H1 (cell line): ENCODE data around the gene KNOP1. TPM values are rescaled to one million over a fixed set of nuclear protein-coding genes. Genes with fewer than 3 reads are reported as not detected.
A peak's percentile ranks its signal among the peaks of the same experiment; 100 is the strongest.

Source experiments
- ATF3 ChIP-seq: IDR thresholded peaks from 2 replicates; pipeline ENCODE4 v1.6.1; 2011; ENCODE audit warnings: low read depth, mild to moderate bottlenecking, low read length; ENCODE audit not compliant: insufficient read depth
- BACH1 ChIP-seq: IDR thresholded peaks from 2 replicates; pipeline ENCODE4 v1.6.1; 2012; ENCODE audit warnings: low read length, improper control_type of control experiment
- BRCA1 ChIP-seq: IDR thresholded peaks from 2 replicates; pipeline ENCODE4 v1.6.1; 2012; ENCODE audit warnings: low read depth, low read length, improper control_type of control experiment
- CBX5 ChIP-seq: fragments of 300-800, 300-1000 bp; sonication (generic); IDR thresholded peaks from 2 replicates; pipeline ENCODE4 v1.7.1; 2016; ENCODE audit warnings: antibody characterized with exemption, low read length, low read depth
- CBX8 ChIP-seq: fragments of 300-800, 300-1000 bp; sonication (generic); IDR thresholded peaks from 2 replicates; pipeline ENCODE4 v1.7.1; 2016; ENCODE audit warnings: low read depth, low read length, borderline replicate concordance
- E2F6 ChIP-seq: IDR thresholded peaks from 2 replicates; pipeline ENCODE4 v1.6.1; 2012; ENCODE audit warnings: inconsistent platforms
- JUN ChIP-seq: IDR thresholded peaks from 2 replicates; pipeline ENCODE4 v1.6.1; 2011; ENCODE audit warnings: low read depth, mild to moderate bottlenecking, improper control_type of control experiment, low read length
- KDM1A ChIP-seq: fragments of 200-600, 300-600 bp; sonication (generic); IDR thresholded peaks from 2 replicates; pipeline ENCODE4 v1.7.1; 2016; ENCODE audit warnings: mild to moderate bottlenecking, low read length, borderline replicate concordance
- MAFK ChIP-seq: IDR thresholded peaks from 2 replicates; pipeline ENCODE4 v1.6.1; 2012; ENCODE audit warnings: low read depth, mild to moderate bottlenecking, improper control_type of control experiment, low read length
- NRF1 ChIP-seq: IDR thresholded peaks from 2 replicates; pipeline ENCODE4 v1.6.1; 2011; ENCODE audit warnings: mild to moderate bottlenecking, low read depth, low read length, improper control_type of control experiment
- POLR2AphosphoS5 ChIP-seq: IDR thresholded peaks from 2 replicates; pipeline ENCODE4 v1.6.1; 2011; ENCODE audit warnings: low read depth, low read length
- RBBP5 ChIP-seq: IDR thresholded peaks from 2 replicates; pipeline ENCODE4 v1.7.1; 2012; ENCODE audit warnings: low read depth, mild to moderate bottlenecking, inconsistent platforms, low read length, moderate library complexity, borderline replicate concordance
- SIN3A ChIP-seq, 2 experiments: IDR thresholded peaks in 1 of 2; conservative IDR thresholded peaks in 1 of 2; 2 replicates each; pipeline ENCODE4 v1.6.1; 2011 to 2012; ENCODE audit warnings: low read length in 2 of 2, improper control_type of control experiment in 1 of 2, low read depth in 1 of 2, mild to moderate bottlenecking in 1 of 2
- SUZ12 ChIP-seq: fragments of 200-600 bp; sonication (generic); IDR thresholded peaks from 2 replicates; pipeline ENCODE4 v1.6.1; 2012; ENCODE audit warnings: mild to moderate bottlenecking, inconsistent platforms, low read length, moderate library complexity, mixed read lengths
- USF2 ChIP-seq: IDR thresholded peaks from 2 replicates; pipeline ENCODE4 v1.6.1; 2011; ENCODE audit warnings: low read length, improper control_type of control experiment
- polyA plus RNA-seq, 7 experiments: library from polyadenylated mRNA; depleted of rRNA in 3 of 7; stranded (reverse) in 5 of 7; unstranded in 2 of 7; fragments of >200 nt in 5 of 7; fragments of 200-250 nt in 2 of 7; gene quantifications; 1 replicate in 5 of 7; 2 replicates in 1 of 7; 4 replicates in 1 of 7; pipeline versions ENCODE4 v1.2.1 to v1.2.3, GENCODE V29; 2011 to 2013; ENCODE audit warnings: missing spikeins in 2 of 7, mixed read lengths in 2 of 7
- total RNA-seq: library from RNA; stranded (reverse); fragmentation: NEBNext Ultra II Directional; extraction: Animal tissue kit (Norgen Biotek cat#: 25700); gene quantifications from 2 replicates; pipeline ENCODE4 v1.2.1, GENCODE V29; 2021

KNOP1 gene
- total and polyA plus RNA-seq, 2 of the 8 experiments (the other 6 are each of a cell fraction or from before 2014, with no cell fraction given), result 21.6 to 87.9 TPM

- TF ChIP-seq USF2 (no peak), SUZ12 (0 out of 2 replicates have a peak, but pooled peaks have one; percentile 28), KDM1A (no peak), POLR2AphosphoS5 (peak; percentile 82; the same call in 1 of the 2 replicates), JUN (no peak), RBBP5 (peak; percentile 92), SIN3A (conservative IDR thresholded peaks at IDR 0.05 in 1 of 2, IDR thresholded peaks at IDR 0.05 in 1 of 2; ENCODE audit: low read depth in 1 of 2, low read length in 2 of 2) (peak; percentile 77 to 98; a peak in 3 of 4 replicates), CBX5 (no peak), NRF1 (no peak), CBX8 (no peak), ATF3 (no peak), BACH1 (no peak), E2F6 (peak; percentile 70; the same call in 1 of the 2 replicates), MAFK (no peak), BRCA1 (no peak)
These were observed at the start of gene KNOP1, which contains the start of gene IQCK (continued) for GRCh38 chr16:19717741-19718623.
